Caco-2 (cell line): ENCODE measurements around the gene RASGRF2. TPM values are rescaled to one million over a fixed set of nuclear protein-coding genes. Genes with fewer than 3 reads are reported as not detected.

Experiments used
- BruUV-seq: library from RNA; stranded (reverse); fragments of 400-500 nt; replicated peaks from 2 replicates; lab custom pipeline; 2021; lab: Mats Ljungman, UMichigan
- CTCF ChIA-PET: fragments of 300-600 bp; sonication (Branson Sonifier 250); formaldehyde crosslinking; loops from one replicate; lab custom pipeline; 2022; ENCODE audit warnings: antibody characterized with exemption; lab: Charles Lee
- POLR2A ChIA-PET: fragments of 300-600 bp; sonication (Branson Sonifier 250); formaldehyde crosslinking; loops from one replicate; lab custom pipeline; 2022; ENCODE audit warnings: antibody characterized with exemption; lab: Charles Lee
- DNase-seq, 2 experiments: peaks; one replicate each; pipeline versions ENCODE4 v3.0.0 to v3.0.0-alpha.2; 2020 to 2022
- H3K27me3 ChIP-seq: replicated peaks from 2 replicates; pipeline ENCODE4 v1.6.0; 2011; ENCODE audit warnings: low read length; ENCODE audit not compliant: control insufficient read depth, insufficient read depth
- H3K36me3 ChIP-seq: 2 replicates; pipeline ENCODE4 v1.5.1; 2011; ENCODE audit warnings: low read length; ENCODE audit not compliant: control insufficient read depth, insufficient read depth
- H3K4me1 ChIP-seq: fragments of 250-450 bp; sonication (Bioruptor Pico); 2 replicates; pipeline ENCODE4 v1.5.1; 2020; ENCODE audit warnings: mild to moderate bottlenecking
- H3K4me3 ChIP-seq: 2 replicates; pipeline ENCODE4 v1.5.1; 2011; ENCODE audit warnings: low read depth, mild to moderate bottlenecking, control low read depth, low read length
- H3K9me3 ChIP-seq: fragments of 250-450 bp; sonication (Bioruptor Pico); 2 replicates; pipeline ENCODE4 v1.5.1; 2020; ENCODE audit warnings: mild to moderate bottlenecking, moderate library complexity
- H3K27ac Mint-ChIP-seq: one replicate; pipeline ENCODE4 v1.8.0; 2022; ENCODE audit warnings: mixed read lengths; ENCODE audit not compliant: unreplicated experiment
- H3K27me3 Mint-ChIP-seq: one replicate; pipeline ENCODE4 v1.8.0; 2022; ENCODE audit warnings: mixed read lengths; ENCODE audit not compliant: insufficient read depth, unreplicated experiment
- H3K36me3 Mint-ChIP-seq: one replicate; pipeline ENCODE4 v1.8.0; 2022; ENCODE audit warnings: mild to moderate bottlenecking, mixed read lengths; ENCODE audit not compliant: insufficient read depth, unreplicated experiment
- H3K4me1 Mint-ChIP-seq: one replicate; pipeline ENCODE4 v1.8.0; 2022; ENCODE audit warnings: low read depth, mixed read lengths; ENCODE audit not compliant: unreplicated experiment
- H3K4me3 Mint-ChIP-seq: one replicate; pipeline ENCODE4 v1.8.0; 2022; ENCODE audit warnings: mild to moderate bottlenecking, moderate library complexity, mixed read lengths; ENCODE audit not compliant: unreplicated experiment
- H3K9me3 Mint-ChIP-seq: one replicate; pipeline ENCODE4 v1.8.0; 2022; ENCODE audit warnings: mixed read lengths; ENCODE audit not compliant: unreplicated experiment
- CTCF ChIP-seq, 2 experiments: fragments of 200-600 bp in 1 of 2; IDR thresholded peaks; 1 replicate in 1 of 2; 2 replicates in 1 of 2; pipeline versions ENCODE4 v1.5.1 to v1.8.0; 2011 to 2022; ENCODE audit warnings: antibody characterized with exemption in 1 of 2, control low read depth in 1 of 2, inconsistent platforms in 1 of 2, low read depth in 1 of 2, low read length in 1 of 2, mild to moderate bottlenecking in 1 of 2, moderate library complexity in 1 of 2; ENCODE audit not compliant: insufficient read depth in 1 of 2, severe bottlenecking in 1 of 2, unreplicated experiment in 1 of 2
- intact Hi-C: fragments of 100-400 bp; cut with micrococcal nuclease; formaldehyde crosslinking; loops from one replicate; pipeline ENCODE4 v1.10.0; 2022; ENCODE audit not compliant: unreplicated experiment
- total RNA-seq: library from RNA; stranded (reverse); gene quantifications from 2 replicates; pipeline ENCODE4 v1.2.3, GENCODE V29; 2022

RASGRF2 gene
- total RNA-seq, 1 experiment from 2014 or later = 23.1 TPM

DNA sequence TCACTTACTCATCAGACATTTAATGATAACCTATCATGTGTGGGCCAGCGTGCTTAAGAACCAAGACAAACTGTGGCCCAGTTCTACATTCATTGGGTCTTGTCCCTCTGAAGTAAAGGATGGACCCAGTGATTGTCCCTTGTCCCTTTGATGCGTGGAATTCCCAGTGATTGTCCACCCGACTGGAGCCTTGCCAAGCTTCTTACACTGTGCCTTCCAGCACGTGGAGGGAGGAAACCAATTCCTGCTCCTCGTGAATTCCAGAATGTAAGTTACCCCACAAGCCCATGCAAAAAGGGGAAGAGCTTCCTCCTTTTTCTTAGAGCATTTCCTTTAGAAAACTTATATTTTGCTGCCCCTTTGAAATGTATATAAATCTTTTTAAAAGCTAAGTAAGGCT is 280.8 kb downstream of the RASGRF2 start:
- no peaks in the 10 kb centered on the region for H3K9me3 ChIP-seq
- no peak for TF ChIP-seq CTCF (IDR thresholded peaks at IDR 0.05; ENCODE audit: insufficient read depth in 1 of 2, low read depth in 1 of 2, low read length in 1 of 2, severe bottlenecking in 1 of 2, unreplicated experiment in 1 of 2)
- ChIA-PET CTCF (no interaction called here), POLR2A (no interaction called here)
- no peak for DNase-seq
- H3K4me3 ChIP-seq = no peak overlapping the region
- peaks cover 3% of the 10 kb centered on the region; the same call in 1 of the 2 replicates for H3K36me3 ChIP-seq
- intact Hi-C loops = no loop called here
- Mint-ChIP-seq H3K27ac (no peak overlapping the region), H3K36me3 (peaks cover 15% of the 10 kb centered on the region), H3K27me3 (no peaks in the 10 kb centered on the region), H3K4me1 (peaks cover 18% of the 10 kb centered on the region), H3K9me3 (no peaks in the 10 kb centered on the region), H3K4me3 (no peak overlapping the region)
- no TSS peak for BruUV-seq
- no peaks in the 10 kb centered on the region for H3K27me3 ChIP-seq
- peaks cover 19% of the 10 kb centered on the region for H3K4me1 ChIP-seq

GRCh38 chr5:81241961-81242648 is 281.9 kb downstream of the RASGRF2 start:
- POLR2A ChIA-PET = no interaction called here
- Mint-ChIP-seq H3K4me3 (no peak overlapping the region), H3K27me3 (no peaks in the 10 kb centered on the region), H3K4me1 (peaks cover 29% of the 10 kb centered on the region), H3K27ac (no peak overlapping the region), H3K36me3 (peaks cover 15% of the 10 kb centered on the region), H3K9me3 (no peaks in the 10 kb centered on the region)
- BruUV-seq = no TSS peak
- no peaks in the 10 kb centered on the region for H3K9me3 ChIP-seq
- no peaks in the 10 kb centered on the region for H3K27me3 ChIP-seq
- H3K4me3 ChIP-seq = no peak overlapping the region
- peaks cover 3% of the 10 kb centered on the region; the same call in 1 of the 2 replicates for H3K36me3 ChIP-seq
- H3K4me1 ChIP-seq = peaks cover 30% of the 10 kb centered on the region
- DNase-seq = no peak
- no peak for TF ChIP-seq CTCF (IDR thresholded peaks at IDR 0.05; ENCODE audit: insufficient read depth in 1 of 2, low read depth in 1 of 2, low read length in 1 of 2, severe bottlenecking in 1 of 2, unreplicated experiment in 1 of 2)
- intact Hi-C loops = no loop called here
- CTCF ChIA-PET = no interaction called here

DNA sequence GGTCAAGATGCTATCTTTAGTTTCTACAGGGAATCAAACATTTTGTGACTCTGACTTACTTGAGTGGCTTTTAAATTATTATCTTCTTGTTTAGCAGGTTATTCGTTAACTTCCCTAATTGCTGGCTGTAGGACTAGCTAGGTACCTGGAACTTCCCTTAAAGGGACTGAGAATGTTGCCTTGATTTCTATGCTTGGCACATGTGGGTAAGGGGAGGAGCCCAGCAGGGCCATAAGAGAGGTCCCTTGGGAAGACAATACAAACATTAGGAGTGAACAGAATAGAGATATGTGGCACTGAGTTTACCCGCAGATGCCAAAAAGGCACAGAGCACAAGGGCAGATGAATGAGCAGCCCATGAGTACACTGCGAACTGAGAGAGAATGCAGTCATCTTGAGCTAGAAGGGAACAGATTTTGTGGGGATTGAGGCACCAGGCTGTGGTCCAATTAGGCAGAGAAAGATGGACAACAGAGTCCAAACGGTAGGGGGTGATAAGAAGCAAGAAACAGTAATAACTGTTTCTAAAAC is 282.8 kb downstream of the RASGRF2 start:
- no peaks in the 10 kb centered on the region for H3K9me3 Mint-ChIP-seq
- no peaks in the 10 kb centered on the region for H3K9me3 ChIP-seq
- ChIA-PET CTCF (interaction anchor here (0.6 to 0.7 kb wide), 2 partner anchors 159 to 991 kb away, joined by 3 to 5 read pairs; no protein-coding TSS in a partner anchor), POLR2A (no interaction called here)
- peaks cover 3% of the 10 kb centered on the region; the same call in 1 of the 2 replicates for H3K36me3 ChIP-seq
- no peak for DNase-seq
- no peak overlapping the region for H3K4me3 ChIP-seq
- H3K4me1 ChIP-seq = peaks cover 39% of the 10 kb centered on the region
- H3K4me1 Mint-ChIP-seq = peaks cover 34% of the 10 kb centered on the region
- H3K27ac Mint-ChIP-seq = peak overlapping the region; percentile 6
- H3K27me3 Mint-ChIP-seq = no peaks in the 10 kb centered on the region
- no peaks in the 10 kb centered on the region for H3K27me3 ChIP-seq
- BruUV-seq = no TSS peak
- intact Hi-C loops = no loop called here
- peaks cover 15% of the 10 kb centered on the region for H3K36me3 Mint-ChIP-seq
- TF ChIP-seq CTCF (IDR thresholded peaks at IDR 0.05; ENCODE audit: insufficient read depth in 1 of 2, low read depth in 1 of 2, low read length in 1 of 2, severe bottlenecking in 1 of 2, unreplicated experiment in 1 of 2) = no peak
- H3K4me3 Mint-ChIP-seq = no peak overlapping the region
